SK-N-MC (cell line): ENCODE results near the gene RPEL1.
"Not testable (repeated sequence)": the region's sequence is repeated elsewhere in the genome, so short reads cannot be mapped to it uniquely, and the experiment has no call there.

ENCODE experiments used
- DNase-seq: peaks from one replicate; pipeline ENCODE4 v3.0.0-alpha.2; 2011; ENCODE audit warnings: low read depth, low spot score
- H3K27ac ChIP-seq: fragments of 200-600 bp; sonication (generic); 2 replicates; pipeline ENCODE4 v1.5.1; 2016; ENCODE audit warnings: mixed run types
- H3K36me3 ChIP-seq: fragments of 200-600 bp; sonication (generic); 2 replicates; pipeline ENCODE4 v1.6.1; 2017; ENCODE audit warnings: antibody characterized with exemption, low read length, mixed read lengths; ENCODE audit not compliant: insufficient read depth
- H3K4me3 ChIP-seq: fragments of 200-600 bp; sonication (generic); 2 replicates; pipeline ENCODE4 v1.5.1; 2016
- H3K9ac ChIP-seq: fragments of 200-600 bp; sonication (generic); 2 replicates; pipeline ENCODE4 v1.8.0; 2017; ENCODE audit warnings: mixed run types, mixed read lengths; ENCODE audit not compliant: insufficient read length
- H3K9me3 ChIP-seq: fragments of 200-600 bp; sonication (generic); 2 replicates; pipeline ENCODE4 v1.6.1; 2017; ENCODE audit warnings: low read depth, mild to moderate bottlenecking, antibody characterized with exemption, low read length, moderate library complexity, mixed read lengths
- EZH2 ChIP-seq: fragments of 200-600 bp; sonication (generic); IDR thresholded peaks from one replicate; pipeline ENCODE4 v1.6.1; 2017; ENCODE audit warnings: antibody characterized with exemption
- FOXP2 ChIP-seq: optimal IDR thresholded peaks from 2 replicates; pipeline ENCODE3; 2011; ENCODE audit warnings: mild to moderate bottlenecking, moderate library complexity; ENCODE audit not compliant: insufficient read depth; ENCODE audit errors: extremely low read length, control extremely low read depth
- POLR2AphosphoS5 ChIP-seq: IDR thresholded peaks from 2 replicates; pipeline ENCODE4 v1.6.1; 2012; ENCODE audit warnings: mild to moderate bottlenecking, low read depth, low read length, borderline replicate concordance

Gene RPEL1

GRCh38 chr10:103254538-103255325, 9.0 kb downstream of the RPEL1 start:
- no peaks in the 10 kb centered on the region for H3K36me3 ChIP-seq

GRCh38 chr10:103256613-103257012, 10.9 kb downstream of the RPEL1 start:
- H3K9me3 ChIP-seq: no peaks in the 10 kb centered on the region
- no peak for TF ChIP-seq POLR2AphosphoS5
- no peak for TF ChIP-seq FOXP2
- no peak for TF ChIP-seq EZH2
- no peak for DNase-seq

More at GRCh38 chr10:103254538-103255325, 9.0 kb downstream of the RPEL1 start:
- TF ChIP-seq EZH2 (no peak), POLR2AphosphoS5 (no peak), FOXP2 (no peak)
- H3K9ac ChIP-seq: no peak overlapping the region
- no peak overlapping the region for H3K27ac ChIP-seq
- no peak for DNase-seq
- H3K4me3 ChIP-seq: no peak overlapping the region
- no peaks in the 10 kb centered on the region for H3K9me3 ChIP-seq

GRCh38 chr10:103257812-103258211, 12.1 kb downstream of the RPEL1 start:
- Histone ChIP-seq H3K36me3 (no peaks in the 10 kb centered on the region), H3K9ac (no peak overlapping the region), H3K4me3 (no peak overlapping the region), H3K27ac (no peak overlapping the region), H3K9me3 (no peaks in the 10 kb centered on the region)
- TF ChIP-seq POLR2AphosphoS5 (no peak), EZH2 (no peak), FOXP2 (no peak)
- DNase-seq: no peak

More at GRCh38 chr10:103256613-103257012, 10.9 kb downstream of the RPEL1 start:
- H3K36me3 ChIP-seq: no peaks in the 10 kb centered on the region
- no peak overlapping the region for H3K9ac ChIP-seq
- no peak overlapping the region for H3K27ac ChIP-seq
- no peak overlapping the region for H3K4me3 ChIP-seq

GRCh38 chr10:103258928-103259327, 13.2 kb downstream of the RPEL1 start:
- not testable (repeated sequence) for DNase-seq, H3K27ac ChIP-seq, H3K36me3 ChIP-seq, H3K9me3 ChIP-seq, H3K9ac ChIP-seq, H3K4me3 ChIP-seq

- no peak overlapping the region for H3K9ac ChIP-seq
- TF ChIP-seq EZH2 (no peak), FOXP2 (no peak), POLR2AphosphoS5 (no peak)
- no peak overlapping the region for H3K27ac ChIP-seq
- H3K36me3 ChIP-seq: no peaks in the 10 kb centered on the region
- no peaks in the 10 kb centered on the region for H3K9me3 ChIP-seq
- H3K4me3 ChIP-seq: no peak overlapping the region
- DNase-seq: no peak
Measured at GRCh38 chr10:103259989-103260388, 14.3 kb downstream of the RPEL1 start.

GRCh38 chr10:103262229-103262628, 16.5 kb downstream of the RPEL1 start:
- H3K4me3 ChIP-seq: no peak overlapping the region
- H3K27ac ChIP-seq: no peak overlapping the region
- H3K36me3 ChIP-seq: no peaks in the 10 kb centered on the region
- TF ChIP-seq POLR2AphosphoS5 (no peak), FOXP2 (no peak), EZH2 (no peak)
- H3K9ac ChIP-seq: no peak overlapping the region
- no peak for DNase-seq
- no peaks in the 10 kb centered on the region for H3K9me3 ChIP-seq

- H3K9me3 ChIP-seq: no peaks in the 10 kb centered on the region
- DNase-seq: no peak
- H3K4me3 ChIP-seq: no peak overlapping the region
- H3K36me3 ChIP-seq: no peaks in the 10 kb centered on the region
- no peak overlapping the region for H3K9ac ChIP-seq
- H3K27ac ChIP-seq: no peak overlapping the region
- TF ChIP-seq FOXP2: no peak
- no peak for TF ChIP-seq POLR2AphosphoS5
- no peak for TF ChIP-seq EZH2
Measured at GRCh38 chr10:103265717-103266329, 20.1 kb downstream of the RPEL1 start.

- H3K27ac ChIP-seq: no peak overlapping the region
- DNase-seq: no peak
Measured at GRCh38 chr10:103273041-103273441, 27.4 kb downstream of the RPEL1 start.

GRCh38 chr10:103276251-103276895, 30.7 kb downstream of the RPEL1 start:
- H3K9me3 ChIP-seq: no peaks in the 10 kb centered on the region
- no peak overlapping the region for H3K27ac ChIP-seq
- H3K9ac ChIP-seq: no peak overlapping the region
- H3K36me3 ChIP-seq: no peaks in the 10 kb centered on the region
- TF ChIP-seq EZH2: no peak
- TF ChIP-seq POLR2AphosphoS5: no peak
- TF ChIP-seq FOXP2: no peak
- no peak for DNase-seq
- H3K4me3 ChIP-seq: no peak overlapping the region

More at GRCh38 chr10:103273041-103273441, 27.4 kb downstream of the RPEL1 start:
- H3K9me3 ChIP-seq: no peaks in the 10 kb centered on the region
- TF ChIP-seq POLR2AphosphoS5: no peak
- TF ChIP-seq FOXP2: no peak
- TF ChIP-seq EZH2: no peak
- no peak overlapping the region for H3K4me3 ChIP-seq
- H3K9ac ChIP-seq: no peak overlapping the region
- no peaks in the 10 kb centered on the region for H3K36me3 ChIP-seq
